ENCODE measurements around the gene FHL2. TPM values are rescaled to one million over a fixed set of nuclear protein-coding genes. Genes with fewer than 3 reads are reported as not detected.

Gene FHL2
- total RNA-seq, 1 experiment from 2014 or later: 21.1 TPM

DNA sequence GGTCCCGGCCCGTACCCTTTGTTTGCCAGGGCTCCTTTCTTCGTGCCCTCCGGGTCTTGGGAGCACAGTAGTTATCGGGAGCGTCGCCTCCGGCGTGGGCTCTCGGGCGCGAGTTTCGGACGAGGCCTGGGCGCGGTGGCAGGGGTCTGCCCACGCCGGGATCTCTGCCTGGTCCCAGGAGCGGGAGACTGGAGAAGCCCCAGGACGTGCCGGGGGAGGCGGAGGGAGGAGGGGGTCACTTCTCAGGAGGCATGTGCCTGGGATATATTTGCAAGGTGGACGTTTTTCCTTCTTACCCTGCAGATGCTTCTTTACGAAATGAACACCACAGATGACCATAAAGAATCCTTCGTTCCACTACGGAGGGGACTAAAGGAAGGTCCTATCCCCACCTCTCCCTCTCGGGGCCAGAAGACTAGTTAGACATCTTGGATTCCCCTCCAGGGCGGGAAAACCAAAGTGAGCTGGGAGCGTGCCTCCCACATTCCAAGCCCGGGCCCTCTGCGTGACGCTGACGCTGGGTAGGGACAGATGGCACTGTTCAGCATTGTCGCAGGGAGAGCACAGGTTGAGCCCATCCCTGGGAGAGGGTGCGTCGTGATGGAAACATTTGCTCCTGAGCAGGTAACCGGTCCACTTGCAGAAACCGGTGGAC, 483 bp upstream of the FHL2 start (continued):
- TF ChIP-seq, protein P1, sequence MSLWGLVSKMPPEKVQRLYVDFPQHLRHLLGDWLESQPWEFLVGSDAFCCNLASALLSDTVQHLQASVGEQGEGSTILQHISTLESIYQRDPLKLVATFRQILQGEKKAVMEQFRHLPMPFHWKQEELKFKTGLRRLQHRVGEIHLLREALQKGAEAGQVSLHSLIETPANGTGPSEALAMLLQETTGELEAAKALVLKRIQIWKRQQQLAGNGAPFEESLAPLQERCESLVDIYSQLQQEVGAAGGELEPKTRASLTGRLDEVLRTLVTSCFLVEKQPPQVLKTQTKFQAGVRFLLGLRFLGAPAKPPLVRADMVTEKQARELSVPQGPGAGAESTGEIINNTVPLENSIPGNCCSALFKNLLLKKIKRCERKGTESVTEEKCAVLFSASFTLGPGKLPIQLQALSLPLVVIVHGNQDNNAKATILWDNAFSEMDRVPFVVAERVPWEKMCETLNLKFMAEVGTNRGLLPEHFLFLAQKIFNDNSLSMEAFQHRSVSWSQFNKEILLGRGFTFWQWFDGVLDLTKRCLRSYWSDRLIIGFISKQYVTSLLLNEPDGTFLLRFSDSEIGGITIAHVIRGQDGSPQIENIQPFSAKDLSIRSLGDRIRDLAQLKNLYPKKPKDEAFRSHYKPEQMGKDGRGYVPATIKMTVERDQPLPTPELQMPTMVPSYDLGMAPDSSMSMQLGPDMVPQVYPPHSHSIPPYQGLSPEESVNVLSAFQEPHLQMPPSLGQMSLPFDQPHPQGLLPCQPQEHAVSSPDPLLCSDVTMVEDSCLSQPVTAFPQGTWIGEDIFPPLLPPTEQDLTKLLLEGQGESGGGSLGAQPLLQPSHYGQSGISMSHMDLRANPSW (CRISPR knock-in tag; conservative IDR thresholded peaks at IDR 0.05; ENCODE audit: low read depth): no peak
- TF ChIP-seq PRDM15 (CRISPR knock-in tag; IDR thresholded peaks at IDR 0.05): no peak
- no peak for TF ChIP-seq NR3C1 (CRISPR knock-in tag; conservative IDR thresholded peaks at IDR 0.05; ENCODE audit: low read depth)
- peak; percentile 69; the same call in 1 of the 2 replicates for TF ChIP-seq E2F1 (CRISPR knock-in tag; IDR thresholded peaks at IDR 0.05)
- TF ChIP-seq, protein P2, sequence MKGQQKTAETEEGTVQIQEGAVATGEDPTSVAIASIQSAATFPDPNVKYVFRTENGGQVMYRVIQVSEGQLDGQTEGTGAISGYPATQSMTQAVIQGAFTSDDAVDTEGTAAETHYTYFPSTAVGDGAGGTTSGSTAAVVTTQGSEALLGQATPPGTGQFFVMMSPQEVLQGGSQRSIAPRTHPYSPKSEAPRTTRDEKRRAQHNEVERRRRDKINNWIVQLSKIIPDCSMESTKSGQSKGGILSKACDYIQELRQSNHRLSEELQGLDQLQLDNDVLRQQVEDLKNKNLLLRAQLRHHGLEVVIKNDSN (CRISPR knock-in tag; IDR thresholded peaks at IDR 0.05): peak; percentile 34; the same call in 1 of the 2 replicates
- TF ChIP-seq NFE2L1 (CRISPR knock-in tag; IDR thresholded peaks at IDR 0.05): no peak; the same call in 1 of the 2 replicates
- TF ChIP-seq ATF2 (CRISPR knock-in tag; IDR thresholded peaks at IDR 0.05; ENCODE audit: borderline replicate concordance, low read depth): no peak
- no peak for TF ChIP-seq ZNF263 (CRISPR knock-in tag; IDR thresholded peaks at IDR 0.05; ENCODE audit: low read depth)
- TF ChIP-seq, protein P3, sequence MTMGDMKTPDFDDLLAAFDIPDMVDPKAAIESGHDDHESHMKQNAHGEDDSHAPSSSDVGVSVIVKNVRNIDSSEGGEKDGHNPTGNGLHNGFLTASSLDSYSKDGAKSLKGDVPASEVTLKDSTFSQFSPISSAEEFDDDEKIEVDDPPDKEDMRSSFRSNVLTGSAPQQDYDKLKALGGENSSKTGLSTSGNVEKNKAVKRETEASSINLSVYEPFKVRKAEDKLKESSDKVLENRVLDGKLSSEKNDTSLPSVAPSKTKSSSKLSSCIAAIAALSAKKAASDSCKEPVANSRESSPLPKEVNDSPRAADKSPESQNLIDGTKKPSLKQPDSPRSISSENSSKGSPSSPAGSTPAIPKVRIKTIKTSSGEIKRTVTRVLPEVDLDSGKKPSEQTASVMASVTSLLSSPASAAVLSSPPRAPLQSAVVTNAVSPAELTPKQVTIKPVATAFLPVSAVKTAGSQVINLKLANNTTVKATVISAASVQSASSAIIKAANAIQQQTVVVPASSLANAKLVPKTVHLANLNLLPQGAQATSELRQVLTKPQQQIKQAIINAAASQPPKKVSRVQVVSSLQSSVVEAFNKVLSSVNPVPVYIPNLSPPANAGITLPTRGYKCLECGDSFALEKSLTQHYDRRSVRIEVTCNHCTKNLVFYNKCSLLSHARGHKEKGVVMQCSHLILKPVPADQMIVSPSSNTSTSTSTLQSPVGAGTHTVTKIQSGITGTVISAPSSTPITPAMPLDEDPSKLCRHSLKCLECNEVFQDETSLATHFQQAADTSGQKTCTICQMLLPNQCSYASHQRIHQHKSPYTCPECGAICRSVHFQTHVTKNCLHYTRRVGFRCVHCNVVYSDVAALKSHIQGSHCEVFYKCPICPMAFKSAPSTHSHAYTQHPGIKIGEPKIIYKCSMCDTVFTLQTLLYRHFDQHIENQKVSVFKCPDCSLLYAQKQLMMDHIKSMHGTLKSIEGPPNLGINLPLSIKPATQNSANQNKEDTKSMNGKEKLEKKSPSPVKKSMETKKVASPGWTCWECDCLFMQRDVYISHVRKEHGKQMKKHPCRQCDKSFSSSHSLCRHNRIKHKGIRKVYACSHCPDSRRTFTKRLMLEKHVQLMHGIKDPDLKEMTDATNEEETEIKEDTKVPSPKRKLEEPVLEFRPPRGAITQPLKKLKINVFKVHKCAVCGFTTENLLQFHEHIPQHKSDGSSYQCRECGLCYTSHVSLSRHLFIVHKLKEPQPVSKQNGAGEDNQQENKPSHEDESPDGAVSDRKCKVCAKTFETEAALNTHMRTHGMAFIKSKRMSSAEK (CRISPR knock-in tag; IDR thresholded peaks at IDR 0.05; ENCODE audit: borderline replicate concordance): 0 out of 2 replicates have a peak, but pooled peaks have one; percentile 44
- TF ChIP-seq EMX1 (CRISPR knock-in tag; IDR thresholded peaks at IDR 0.05): 0 out of 2 replicates have a peak, but pooled peaks have one; percentile 10
- TF ChIP-seq ZNF232 (CRISPR knock-in tag; IDR thresholded peaks at IDR 0.05): 0 out of 2 replicates have a peak, but pooled peaks have one; percentile 37
- no peak; the same call in 1 of the 2 replicates for TF ChIP-seq RELA (CRISPR knock-in tag; IDR thresholded peaks at IDR 0.05; ENCODE audit: borderline replicate concordance)
- no peak for TF ChIP-seq ZNF423 (CRISPR knock-in tag; IDR thresholded peaks at IDR 0.05)
- no peak for TF ChIP-seq CBFB (CRISPR knock-in tag; IDR thresholded peaks at IDR 0.05; ENCODE audit: low read depth)

All from WTC11 (cell line).